ENCODE measurements around the gene TLDC2. TPM values are rescaled to one million over a fixed set of nuclear protein-coding genes. Genes with fewer than 3 reads are reported as not detected.
"Not testable (repeated sequence)": the region's sequence is repeated elsewhere in the genome, so short reads cannot be mapped to it uniquely, and the experiment has no call there.

Gene TLDC2
- total RNA-seq, 2 experiments from 2014 or later = not detected

DNA sequence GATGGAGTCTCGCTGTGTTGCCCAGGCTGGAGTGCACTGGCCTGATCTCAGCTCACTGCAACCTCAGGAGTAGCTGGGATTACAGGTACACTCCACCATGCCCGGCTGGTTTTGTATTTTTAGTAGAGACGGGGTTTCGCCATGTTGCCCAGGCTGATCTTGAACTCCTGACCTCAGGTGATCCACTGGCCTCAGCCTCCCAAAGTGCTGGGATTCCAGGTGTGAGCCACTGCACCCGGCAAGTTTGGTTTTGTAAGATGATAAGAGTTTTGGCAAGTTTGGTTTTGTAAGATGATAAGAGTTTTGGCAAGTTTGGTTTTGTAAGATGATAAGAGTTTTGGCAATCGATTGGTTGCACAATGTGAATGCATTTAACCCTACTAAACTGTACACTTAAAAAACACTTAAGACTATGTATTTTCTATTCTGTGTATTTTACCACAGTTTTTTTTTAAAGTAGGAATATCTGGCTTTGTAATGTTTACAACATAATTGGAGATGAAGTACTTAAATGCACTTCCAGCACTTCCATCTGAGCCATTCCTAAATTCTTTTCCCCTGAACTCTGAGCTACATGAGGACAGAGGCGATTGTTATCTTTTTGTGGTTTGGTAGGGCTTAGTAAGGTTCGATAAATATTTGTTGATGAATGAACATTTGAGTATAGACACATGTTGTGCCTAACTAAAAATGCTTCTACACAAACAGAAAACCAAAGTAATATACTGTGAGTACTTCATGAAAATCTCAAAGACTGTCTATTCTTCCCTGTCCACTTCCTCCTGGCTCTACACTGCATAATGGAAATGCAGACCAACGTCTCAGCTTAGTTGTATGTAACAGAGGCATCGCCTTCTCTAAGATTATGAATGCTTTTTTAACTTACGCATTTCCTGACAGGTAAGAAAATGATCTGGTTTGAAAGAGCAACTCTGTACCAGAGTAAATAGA, 56.8 kb downstream of the TLDC2 start:
- CTCF ChIA-PET = interaction anchor here (1.1 to 1.8 kb wide), 4 partner anchors 11 to 97 kb away, joined by 3 to 5 read pairs (median 3); no protein-coding TSS in a partner anchor
- no peaks in the 10 kb centered on the region for H3K9me3 Mint-ChIP-seq (ENCODE audit: low read depth)

DNA sequence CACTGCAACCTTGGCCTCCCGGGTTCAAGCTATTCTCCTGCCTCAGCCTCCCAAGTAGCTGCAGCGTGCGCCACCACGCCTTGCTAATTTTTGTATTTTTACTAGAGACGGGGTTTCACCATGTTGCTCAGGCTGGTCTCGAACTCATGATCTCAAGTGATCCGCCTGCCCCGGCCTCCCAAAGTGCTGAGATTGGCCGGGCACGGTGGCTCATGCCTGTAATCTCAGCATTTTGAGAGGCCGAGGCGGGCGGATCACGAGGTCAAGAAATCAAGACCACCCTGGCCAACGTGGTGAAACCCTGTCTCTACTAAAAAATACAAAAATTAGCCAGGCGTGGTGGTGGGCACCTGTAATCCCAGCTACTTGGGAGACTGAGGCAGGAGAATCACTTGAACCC, 57.6 kb downstream of the TLDC2 start:
- not testable (repeated sequence) for H3K4me3 Mint-ChIP-seq; H3K27me3 Mint-ChIP-seq; ATAC-seq; H3K27ac Mint-ChIP-seq; DNase-seq; H3K9me3 Mint-ChIP-seq (ENCODE audit: low read depth)
- Mint-ChIP-seq H3K4me1 (peaks cover 35% of the 10 kb centered on the region), H3K36me3 (peaks cover 67% of the 10 kb centered on the region)
- CTCF ChIA-PET = interaction anchor here (1.1 to 1.2 kb wide), 3 partner anchors 15 to 96 kb away, joined by 3 read pairs; no protein-coding TSS in a partner anchor

More for the DNA sequence above, 56.8 kb downstream of the TLDC2 start:
- H3K4me3 Mint-ChIP-seq = no peak overlapping the region
- H3K27me3 Mint-ChIP-seq = no peaks in the 10 kb centered on the region
- ATAC-seq = no peak
- DNase-seq = no peak
- peaks cover 67% of the 10 kb centered on the region for H3K36me3 Mint-ChIP-seq
- H3K27ac Mint-ChIP-seq = no peak overlapping the region
- peaks cover 35% of the 10 kb centered on the region for H3K4me1 Mint-ChIP-seq

- Mint-ChIP-seq H3K9me3 (ENCODE audit: low read depth) (no peaks in the 10 kb centered on the region), H3K4me1 (peaks cover 42% of the 10 kb centered on the region), H3K4me3 (no peak overlapping the region), H3K27me3 (no peaks in the 10 kb centered on the region), H3K36me3 (peaks cover 61% of the 10 kb centered on the region), H3K27ac (no peak overlapping the region)
- no peak for DNase-seq
- ATAC-seq = no peak
- CTCF ChIA-PET = interaction anchor here (1.0 to 2.4 kb wide), 3 partner anchors 13 to 39 kb away, joined by 3 to 7 read pairs (median 5); no protein-coding TSS in a partner anchor
These were observed 60.4 kb downstream of the TLDC2 start for GRCh38 chr20:36936341-36936740.

GRCh38 chr20:36936761-36937401, 60.9 kb downstream of the TLDC2 start:
- H3K4me3 Mint-ChIP-seq; DNase-seq; H3K9me3 Mint-ChIP-seq (ENCODE audit: low read depth); H3K27me3 Mint-ChIP-seq; ATAC-seq; H3K27ac Mint-ChIP-seq: not testable (repeated sequence)
- Mint-ChIP-seq H3K36me3 (peaks cover 62% of the 10 kb centered on the region), H3K4me1 (peaks cover 43% of the 10 kb centered on the region)
- CTCF ChIA-PET = interaction anchor here (1.0 to 2.4 kb wide), 3 partner anchors 14 to 38 kb away, joined by 3 to 7 read pairs (median 5); no protein-coding TSS in a partner anchor

- ATAC-seq (no peak), DNase-seq (no peak)
- H3K36me3 Mint-ChIP-seq = peaks cover 63% of the 10 kb centered on the region
- CTCF ChIA-PET = interaction anchor here (1.5 kb wide), 1 partner anchor 18 kb away, joined by 5 read pairs; no protein-coding TSS in a partner anchor
- H3K27me3 Mint-ChIP-seq = no peaks in the 10 kb centered on the region
- H3K4me3 Mint-ChIP-seq = no peak overlapping the region
- H3K4me1 Mint-ChIP-seq = peaks cover 42% of the 10 kb centered on the region
- no peaks in the 10 kb centered on the region for H3K9me3 Mint-ChIP-seq (ENCODE audit: low read depth)
- no peak overlapping the region for H3K27ac Mint-ChIP-seq
These were observed 61.4 kb downstream of the TLDC2 start for GRCh38 chr20:36937402-36937770.

GRCh38 chr20:36941401-36941835, 65.5 kb downstream of the TLDC2 start:
- CTCF ChIA-PET = no interaction called here
- H3K27ac Mint-ChIP-seq = peak overlapping the region; percentile 41
- DNase-seq = no peak
- H3K27me3 Mint-ChIP-seq = no peaks in the 10 kb centered on the region
- no peaks in the 10 kb centered on the region for H3K9me3 Mint-ChIP-seq (ENCODE audit: low read depth)
- ATAC-seq = no peak
- peaks cover 58% of the 10 kb centered on the region for H3K4me1 Mint-ChIP-seq
- H3K36me3 Mint-ChIP-seq = peaks cover 72% of the 10 kb centered on the region
- H3K4me3 Mint-ChIP-seq = no peak overlapping the region

Other genes starting within 250 kb of the TLDC2 start
- gene SLA2, start 229.9 kb upstream of the TLDC2 start, total RNA-seq = 100 to 1,000 TPM; 109 to 140 TPM
- gene NDRG3, start 130.0 kb upstream of the TLDC2 start, total RNA-seq = 10 to 100 TPM; 27.8 to 28.8 TPM
- gene DSN1, start 102.4 kb upstream of the TLDC2 start, total RNA-seq = 10 to 100 TPM; 36.0 to 42.7 TPM
- 100 to 1,000 TPM; 167 to 213 TPM for gene SAMHD1, start 75.6 kb downstream of the TLDC2 start, total RNA-seq
- 10 to 100 TPM; 46.2 to 67.3 TPM for gene RBL1, start 219.9 kb downstream of the TLDC2 start, total RNA-seq

Data from activated CD8-positive, alpha-beta memory T cell treated with anti-CD3 and anti-CD28 coated beads, Interleukin-2, amount 10 ng/mL, durations not matched to agents 7 days and 5 days (primary cell).